HepG2 (cell line): ENCODE results near the gene OSBPL10. TPM values are rescaled to one million over a fixed set of nuclear protein-coding genes. Genes with fewer than 3 reads are reported as not detected.
A peak's percentile ranks its signal among the peaks of the same experiment; 100 is the strongest.

Source experiments
- ATAC-seq: fragments of 200-7000 bp; cut with Tn5 transposase; 3 replicates; pipeline ENCODE4 v1.9.1; 2020; ENCODE audit warnings: mild to moderate bottlenecking, moderate library complexity
- BruUV-seq: library from RNA; stranded (reverse); fragments of 400-500 nt; replicated peaks from 2 replicates; lab custom pipeline; 2021; lab: Mats Ljungman, UMichigan
- CTCF ChIA-PET: fragments of 300-600 bp; formaldehyde crosslinking; extraction: SDS; loops from one replicate; lab custom pipeline; 2021; ENCODE audit warnings: low total read pairs, inconsistent platforms, low intra/inter-chr PET ratio; lab: Yijun Ruan, JAX
- POLR2A ChIA-PET: fragments of 350-600 bp; sonication (Branson Sonifier 250); formaldehyde crosslinking; loops from one replicate; lab custom pipeline; 2020; ENCODE audit warnings: antibody characterized with exemption, inconsistent platforms; lab: Yijun Ruan, JAX
- DNase-seq: peaks from one replicate; pipeline ENCODE4 v3.0.0-alpha.2; 2015; ENCODE audit warnings: low spot score
- FAIRE-seq: peaks from 3 replicates; lab custom pipeline; 2011; peaks lifted over from hg19 to GRCh38; lab: Jason Lieb, UNC
- H2AFZ ChIP-seq: one replicate; pipeline ENCODE4 v1.6.1; 2011; ENCODE audit warnings: low read length, inconsistent platforms
- H3K27ac ChIP-seq: fragments of 300-600 bp; 3 replicates; pipeline ENCODE4 v1.8.0; 2011; ENCODE audit warnings: mixed run types, mild to moderate bottlenecking, mixed read lengths, low read length, inconsistent platforms; ENCODE audit not compliant: insufficient read depth; ENCODE audit errors: extremely low read length
- H3K27me3 ChIP-seq, 2 experiments: fragments of 200-600 bp in 1 of 2; 2 replicates in 1 of 2; 3 replicates in 1 of 2; pipeline versions ENCODE4 v1.6.0 to v1.8.0; 2011; ENCODE audit warnings: low read length in 2 of 2, mild to moderate bottlenecking in 2 of 2, moderate library complexity in 2 of 2, inconsistent platforms in 1 of 2; ENCODE audit not compliant: insufficient read depth in 2 of 2, control insufficient read depth in 1 of 2
- H3K36me3 ChIP-seq, 2 experiments: fragments of 200-600 bp in 1 of 2; replicated peaks in 1 of 2; 2 replicates in 1 of 2; 3 replicates in 1 of 2; pipeline versions ENCODE4 v1.5.1 to v1.8.0; 2011; ENCODE audit warnings: low read length in 2 of 2, inconsistent platforms in 1 of 2; ENCODE audit not compliant: insufficient read depth in 2 of 2, control insufficient read depth in 1 of 2
- H3K4me1 ChIP-seq: 2 replicates; pipeline ENCODE4 v1.5.1; 2012; ENCODE audit warnings: low read length, inconsistent platforms; ENCODE audit not compliant: insufficient read depth
- H3K4me2 ChIP-seq: 2 replicates; pipeline ENCODE4 v1.6.0; 2011; ENCODE audit warnings: low read depth, low read length, inconsistent platforms
- H3K4me3 ChIP-seq, 3 experiments: fragments of 200-600 bp in 1 of 3; sonication (generic), shearing (Covaris generic) in 1 of 3; replicated peaks in 1 of 3; 2 replicates each; pipeline ENCODE4 v1.5.1; 2011 to 2016; ENCODE audit warnings: low read length in 3 of 3, inconsistent platforms in 2 of 3, low read depth in 2 of 3, mild to moderate bottlenecking in 2 of 3, control low read depth in 1 of 3, mixed read lengths in 1 of 3; ENCODE audit not compliant: insufficient read depth in 1 of 3
- H3K79me2 ChIP-seq: one replicate; pipeline ENCODE4 v1.6.1; 2011; ENCODE audit warnings: low read length, inconsistent platforms; ENCODE audit not compliant: insufficient read depth
- H3K9ac ChIP-seq: 2 replicates; pipeline ENCODE4 v1.6.0; 2011; ENCODE audit warnings: mild to moderate bottlenecking, low read depth, low read length, inconsistent platforms; ENCODE audit not compliant: insufficient read depth
- H3K9me3 ChIP-seq: 2 replicates; pipeline ENCODE4 v1.5.1; 2012; ENCODE audit warnings: mild to moderate bottlenecking, low read length
- H4K20me1 ChIP-seq: 2 replicates; pipeline ENCODE4 v1.6.0; 2011; ENCODE audit warnings: inconsistent platforms, mild to moderate bottlenecking, low read length, moderate library complexity; ENCODE audit not compliant: insufficient read depth
- MATR3 ChIP-seq: sonication (generic); formaldehyde crosslinking; IDR thresholded peaks from 2 replicates; pipeline ENCODE4 v1.4.0; 2020; ENCODE audit warnings: missing genetic modification reagents
- NR2F1 ChIP-seq, 2 experiments: fragments of 450-650 bp in 1 of 2; formaldehyde crosslinking in 1 of 2; IDR thresholded peaks; 2 replicates each; pipeline versions ENCODE4 v1.5.0 to v1.6.1; 2016 to 2020; ENCODE audit warnings: mild to moderate bottlenecking in 1 of 2, missing compliant biosample characterization in 1 of 2, missing genetic modification reagents in 1 of 2, moderate library complexity in 1 of 2
- PRPF4 ChIP-seq: fragments of 200-400 bp; formaldehyde crosslinking; IDR thresholded peaks from 2 replicates; pipeline ENCODE4 v1.6.1; 2016; ENCODE audit warnings: low read length, low read depth; ENCODE audit not compliant: poor library complexity, severe bottlenecking
- SALL2 ChIP-seq: sonication (generic); formaldehyde crosslinking; IDR thresholded peaks from 2 replicates; pipeline ENCODE4 v1.8.1; 2023; ENCODE audit warnings: mild to moderate bottlenecking, missing genetic modification reagents, inconsistent platforms
- ZNF138 ChIP-seq: sonication (generic); formaldehyde crosslinking; IDR thresholded peaks from 2 replicates; pipeline ENCODE4 v1.5.0; 2020; ENCODE audit warnings: mild to moderate bottlenecking, low read depth, missing genetic modification reagents
- ZNF589 ChIP-seq: sonication (generic); formaldehyde crosslinking; conservative IDR thresholded peaks from 2 replicates; pipeline ENCODE4 v1.8.0; 2022; ENCODE audit warnings: mild to moderate bottlenecking, moderate library complexity, missing genetic modification reagents
- WGBS: methylation state at CpG from one replicate; pipeline ENCODE4 v1.1.6; 2017; ENCODE audit warnings: low lambda C conversion rate; 5-methylcytosine and 5-hydroxymethylcytosine counted together
- in situ Hi-C: cut with HindIII; loops from 2 replicates; pipeline ENCODE4 v1.10.0; 2017; ENCODE audit warnings: low pct_unique_long_range_greater_than_20kb; ENCODE audit not compliant: extremely low pct_ligation_motif_present
- intact Hi-C: fragments of 100-400 bp; cut with micrococcal nuclease; formaldehyde crosslinking; loops from one replicate; pipeline ENCODE4 v1.10.0; 2022; ENCODE audit not compliant: unreplicated experiment
- polyA plus RNA-seq, 8 experiments: library from polyadenylated mRNA; depleted of rRNA in 3 of 8; stranded (reverse) in 7 of 8; unstranded in 1 of 8; fragments of >200 nt; fragmentation: Illumina TruSeq in 4 of 8; extraction: Trizol in 4 of 8; gene quantifications; 2 replicates each; pipeline versions ENCODE4 v1.2.1 to v1.2.3, GENCODE V29; 2011 to 2016; ENCODE audit warnings: low read depth in 4 of 8, missing spikeins in 1 of 8, mixed read lengths in 1 of 8; ENCODE audit not compliant: insufficient read depth in 1 of 8
- total RNA-seq, 5 experiments: library from RNA; depleted of rRNA; stranded (reverse); fragments of >200 nt; fragmentation: Illumina TruSeq; extraction: Trizol; gene quantifications; 2 replicates each; pipeline ENCODE4 v1.2.3, GENCODE V29; 2016; ENCODE audit warnings: low read depth in 1 of 5
- TF ChIP-seq, protein P1 (sequence below): sonication (generic); formaldehyde crosslinking; IDR thresholded peaks from 2 replicates; pipeline ENCODE4 v1.5.0; 2020; ENCODE audit warnings: missing genetic modification reagents
- TF ChIP-seq, protein P2 (sequence below), 2 experiments: fragments of 450-650 bp in 1 of 2; sonication (generic) in 1 of 2; formaldehyde crosslinking in 1 of 2; IDR thresholded peaks; 2 replicates each; pipeline versions ENCODE4 v1.6.1 to v1.8.0; 2016 to 2022; ENCODE audit warnings: antibody characterized with exemption in 1 of 2, mild to moderate bottlenecking in 1 of 2, missing genetic modification reagents in 1 of 2

Gene OSBPL10
- total and polyA plus RNA-seq, 2 of the 13 experiments (the other 11 are each of a cell fraction or from before 2014, with no cell fraction given): 10.3 to 28.6 TPM

DNA sequence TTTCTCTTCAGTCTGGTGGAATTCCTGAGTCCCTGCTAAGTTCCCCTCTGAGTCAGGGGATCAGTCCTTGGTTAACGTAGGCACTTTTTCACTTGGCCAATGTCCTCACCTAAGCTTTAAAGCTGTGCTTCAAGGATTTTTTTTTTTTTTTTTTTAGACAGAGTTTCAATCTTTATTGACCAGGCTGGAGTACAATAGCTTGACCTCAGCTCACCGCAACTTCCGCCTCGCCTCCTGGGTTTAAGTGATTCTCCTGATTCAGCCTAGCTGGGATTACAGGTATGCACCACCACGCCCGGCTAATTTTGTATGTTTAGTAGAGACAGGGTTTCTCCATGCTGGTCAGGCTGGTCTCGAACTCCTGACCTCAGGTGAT, 228.0 kb downstream of the OSBPL10 start:
- ATAC-seq (no peak), FAIRE-seq (no peak), DNase-seq (no peak)
- no peaks in the 10 kb centered on the region for H3K79me2 ChIP-seq
- intact Hi-C loops (no loop called here), in situ Hi-C loops (no loop called here)
- H4K20me1 ChIP-seq: no peaks in the 10 kb centered on the region
- H3K9me3 ChIP-seq: no peaks in the 10 kb centered on the region
- BruUV-seq: no TSS peak
- TF ChIP-seq SALL2 (CRISPR knock-in tag) (no peak), ZNF589 (CRISPR knock-in tag) (no peak), MATR3 (CRISPR knock-in tag) (no peak), ZNF138 (CRISPR knock-in tag) (no peak), PRPF4 (no peak), NR2F1 (CRISPR knock-in tag; IDR thresholded peaks at IDR 0.05) (no peak)
- TF ChIP-seq, protein P1, sequence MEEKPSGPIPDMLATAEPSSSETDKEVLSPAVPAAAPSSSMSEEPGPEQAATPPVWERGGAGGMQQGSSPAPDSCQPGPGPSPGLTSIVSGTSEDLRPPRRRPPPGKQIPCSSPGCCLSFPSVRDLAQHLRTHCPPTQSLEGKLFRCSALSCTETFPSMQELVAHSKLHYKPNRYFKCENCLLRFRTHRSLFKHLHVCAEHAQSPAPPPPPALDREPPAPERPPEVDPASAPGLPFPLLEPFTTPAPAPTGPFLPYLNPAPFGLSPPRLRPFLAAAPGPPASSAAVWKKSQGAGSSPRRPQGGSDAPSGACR: no peak
- TF ChIP-seq, protein P2, sequence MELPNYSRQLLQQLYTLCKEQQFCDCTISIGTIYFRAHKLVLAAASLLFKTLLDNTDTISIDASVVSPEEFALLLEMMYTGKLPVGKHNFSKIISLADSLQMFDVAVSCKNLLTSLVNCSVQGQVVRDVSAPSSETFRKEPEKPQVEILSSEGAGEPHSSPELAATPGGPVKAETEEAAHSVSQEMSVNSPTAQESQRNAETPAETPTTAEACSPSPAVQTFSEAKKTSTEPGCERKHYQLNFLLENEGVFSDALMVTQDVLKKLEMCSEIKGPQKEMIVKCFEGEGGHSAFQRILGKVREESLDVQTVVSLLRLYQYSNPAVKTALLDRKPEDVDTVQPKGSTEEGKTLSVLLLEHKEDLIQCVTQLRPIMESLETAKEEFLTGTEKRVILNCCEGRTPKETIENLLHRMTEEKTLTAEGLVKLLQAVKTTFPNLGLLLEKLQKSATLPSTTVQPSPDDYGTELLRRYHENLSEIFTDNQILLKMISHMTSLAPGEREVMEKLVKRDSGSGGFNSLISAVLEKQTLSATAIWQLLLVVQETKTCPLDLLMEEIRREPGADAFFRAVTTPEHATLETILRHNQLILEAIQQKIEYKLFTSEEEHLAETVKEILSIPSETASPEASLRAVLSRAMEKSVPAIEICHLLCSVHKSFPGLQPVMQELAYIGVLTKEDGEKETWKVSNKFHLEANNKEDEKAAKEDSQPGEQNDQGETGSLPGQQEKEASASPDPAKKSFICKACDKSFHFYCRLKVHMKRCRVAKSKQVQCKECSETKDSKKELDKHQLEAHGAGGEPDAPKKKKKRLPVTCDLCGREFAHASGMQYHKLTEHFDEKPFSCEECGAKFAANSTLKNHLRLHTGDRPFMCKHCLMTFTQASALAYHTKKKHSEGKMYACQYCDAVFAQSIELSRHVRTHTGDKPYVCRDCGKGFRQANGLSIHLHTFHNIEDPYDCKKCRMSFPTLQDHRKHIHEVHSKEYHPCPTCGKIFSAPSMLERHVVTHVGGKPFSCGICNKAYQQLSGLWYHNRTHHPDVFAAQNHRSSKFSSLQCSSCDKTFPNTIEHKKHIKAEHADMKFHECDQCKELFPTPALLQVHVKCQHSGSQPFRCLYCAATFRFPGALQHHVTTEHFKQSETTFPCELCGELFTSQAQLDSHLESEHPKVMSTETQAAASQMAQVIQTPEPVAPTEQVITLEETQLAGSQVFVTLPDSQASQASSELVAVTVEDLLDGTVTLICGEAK (IDR thresholded peaks at IDR 0.05): no peak
- TF ChIP-seq, protein P2 (CRISPR knock-in tag; IDR thresholded peaks at IDR 0.05): peak; percentile 45; the same call in 1 of the 2 replicates
- POLR2A ChIA-PET: no interaction called here
- no peak overlapping the region for H3K9ac ChIP-seq
- no peak overlapping the region for H2AFZ ChIP-seq
- peaks cover 8% of the 10 kb centered on the region for H3K4me1 ChIP-seq
- CTCF ChIA-PET: no interaction called here
- peaks cover 2 to 3% of the 10 kb centered on the region in 2 experiments; a peak in 2 of 5 replicates for H3K36me3 ChIP-seq
- H3K27ac ChIP-seq: no peak overlapping the region
- H3K4me3 ChIP-seq: no peak overlapping the region
- H3K4me2 ChIP-seq: no peak overlapping the region
- WGBS: 99% methylated on average over 7 of the region's 7 CpGs
- no peaks in the 10 kb centered on the region for H3K27me3 ChIP-seq
